GM21515 (cell line): ENCODE results near the gene GSDMA.
"Not testable (repeated sequence)": the region's sequence is repeated elsewhere in the genome, so short reads cannot be mapped to it uniquely, and the experiment has no call there.

Experiments
- ATAC-seq: cut with Tn5 transposase; IDR thresholded peaks from one replicate; pipeline ENCODE4 v1.9.1; 2021; ENCODE audit not compliant: unreplicated experiment

GSDMA gene

DNA sequence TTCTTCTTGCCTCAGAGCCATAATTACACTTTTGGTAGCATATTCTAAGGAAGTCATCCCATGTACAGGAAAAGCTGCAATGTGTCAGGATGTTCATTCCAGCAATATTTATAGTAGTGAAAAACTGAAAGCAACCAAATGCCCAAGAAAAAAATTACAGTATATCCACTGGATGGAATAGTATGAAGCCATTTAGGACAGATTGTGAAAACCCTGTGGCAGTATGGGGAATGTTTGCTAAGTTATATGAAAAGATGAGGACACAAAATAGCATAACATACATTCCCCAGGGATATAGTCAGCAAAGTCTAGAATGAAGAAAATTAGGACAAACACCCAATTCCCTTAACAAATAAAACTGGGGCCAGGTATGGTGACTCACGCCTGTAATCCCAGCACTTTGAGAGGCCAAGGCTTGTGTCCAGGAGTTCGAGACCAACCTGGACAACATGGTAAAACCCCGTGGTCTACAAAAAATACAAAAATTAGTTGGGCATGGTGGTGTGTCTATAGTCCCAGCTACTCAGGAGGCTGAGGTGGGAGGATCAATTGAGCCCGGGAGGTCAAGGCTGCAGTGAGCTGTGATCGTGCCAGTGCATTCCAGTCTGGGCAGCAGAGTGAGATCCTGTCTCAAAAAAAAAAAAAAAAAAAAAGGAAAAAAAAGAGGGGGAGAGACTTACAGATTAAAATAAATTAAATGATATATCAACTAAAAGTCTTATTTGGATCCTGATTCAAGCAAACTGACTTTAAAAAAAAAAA is 33.0 kb upstream of the GSDMA start:
- ATAC-seq = no peak

DNA sequence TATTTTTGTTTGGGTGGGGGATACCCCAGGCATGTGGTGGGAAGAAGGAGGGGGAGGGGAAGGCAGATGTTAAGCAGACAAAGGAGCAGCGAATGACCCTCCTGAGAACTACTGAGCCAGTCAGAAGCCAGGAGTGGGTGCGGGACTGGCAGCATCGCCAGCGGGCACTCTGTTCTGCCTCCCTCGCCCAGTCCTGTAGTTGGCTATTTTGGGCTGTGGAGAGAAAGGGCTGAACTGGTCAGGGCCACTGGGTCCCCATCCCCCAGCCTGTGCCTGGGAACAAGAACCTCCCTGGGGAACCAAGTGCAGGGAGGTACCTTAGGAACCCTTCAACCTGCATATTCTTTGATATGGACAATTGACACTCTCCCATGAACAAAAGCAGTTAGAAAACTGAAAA is 28.9 kb upstream of the GSDMA start:
- ATAC-seq = no peak

DNA sequence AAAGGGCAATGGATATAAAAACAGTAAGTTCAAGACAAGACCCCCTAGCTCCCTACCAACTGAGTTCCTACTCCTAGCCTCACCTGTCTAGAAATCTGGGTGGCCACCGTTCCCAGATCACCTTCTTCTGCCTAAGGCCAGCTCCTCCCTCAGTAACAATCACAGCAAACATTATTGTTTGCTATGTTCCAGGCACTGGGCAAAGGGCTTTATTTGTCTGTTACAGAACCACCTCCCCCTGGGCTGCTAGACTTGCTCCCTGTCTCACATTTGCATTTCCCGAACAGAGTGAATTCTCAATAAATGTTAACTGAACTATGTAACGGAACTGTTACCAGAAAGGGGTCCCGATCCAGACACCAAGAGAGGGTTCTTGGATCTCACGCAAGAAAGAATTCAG is 28.5 kb upstream of the GSDMA start:
- ATAC-seq = no peak

DNA sequence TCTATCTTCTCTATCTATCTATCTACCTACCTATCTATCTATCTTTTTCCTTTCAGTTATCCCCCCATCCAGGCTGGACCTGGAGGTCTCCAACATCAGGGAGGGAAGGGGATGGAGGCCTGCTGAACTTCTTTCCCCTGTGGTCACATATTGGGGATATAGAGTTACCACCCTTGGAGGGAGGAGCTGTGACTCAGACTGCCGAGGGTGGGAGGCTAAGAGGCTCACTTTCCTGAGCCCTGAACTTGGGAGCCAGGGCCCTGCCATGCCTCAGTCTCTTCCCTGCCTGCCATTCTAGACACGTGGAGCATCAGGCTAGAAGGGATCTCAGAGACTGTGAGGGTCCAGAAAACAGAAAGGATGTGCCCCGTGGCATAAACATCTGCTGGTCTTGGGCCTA is 26.9 kb upstream of the GSDMA start:
- no peak for ATAC-seq

DNA sequence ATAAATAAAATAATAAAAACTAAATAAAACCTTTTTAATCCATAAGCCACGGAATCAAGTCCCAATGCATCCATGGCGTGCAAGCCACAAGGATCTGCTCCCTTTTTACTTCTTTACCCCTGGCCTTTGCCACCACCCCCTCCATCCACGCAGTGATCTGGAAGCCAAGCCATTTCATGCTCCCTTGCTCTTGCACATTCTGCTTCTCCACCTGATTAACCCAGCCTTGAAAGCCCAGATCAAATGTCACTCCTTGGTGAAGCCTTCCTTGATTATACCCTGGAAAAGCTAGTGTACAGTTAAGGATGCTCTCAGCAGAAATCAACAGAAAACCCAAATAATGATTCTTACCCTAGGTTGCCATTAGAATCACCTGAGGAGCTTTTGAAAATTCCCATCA is 25.4 kb upstream of the GSDMA start:
- ATAC-seq = no peak

DNA sequence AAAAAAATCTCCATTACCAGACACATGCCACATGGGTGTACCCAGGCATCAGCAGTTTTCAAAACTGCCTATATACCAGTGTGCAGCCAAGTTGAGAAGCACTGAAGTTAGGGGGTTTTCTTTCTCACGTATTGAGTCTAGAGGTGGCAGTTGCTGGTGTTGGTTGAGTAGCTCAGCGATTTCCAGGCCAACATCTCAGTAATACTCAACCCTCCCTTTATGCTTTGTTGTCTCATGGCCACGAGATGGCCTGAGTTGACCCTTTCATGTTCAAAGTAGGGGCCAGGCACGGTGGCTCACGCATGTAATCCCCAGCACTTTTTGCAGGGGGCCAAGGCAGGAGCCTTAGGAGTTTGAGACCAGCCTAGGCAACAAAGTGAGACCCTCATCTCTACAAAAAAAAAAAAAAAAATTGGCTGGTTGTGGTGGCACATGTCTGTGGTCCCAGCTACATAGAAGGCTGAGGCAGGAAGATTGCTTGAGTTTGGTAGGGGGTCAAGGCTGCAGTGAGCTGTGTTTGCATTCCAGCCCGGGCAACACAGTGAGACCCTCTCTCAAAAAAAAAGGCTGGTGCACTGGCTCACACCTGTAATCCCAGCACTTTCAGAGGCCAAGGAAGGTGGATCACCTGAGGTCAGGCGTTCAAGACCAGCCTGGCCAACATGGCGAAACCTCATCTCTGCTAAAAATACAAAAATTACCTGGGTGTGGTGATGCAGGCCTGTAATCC is 24.5 kb upstream of the GSDMA start:
- no peak for ATAC-seq

DNA sequence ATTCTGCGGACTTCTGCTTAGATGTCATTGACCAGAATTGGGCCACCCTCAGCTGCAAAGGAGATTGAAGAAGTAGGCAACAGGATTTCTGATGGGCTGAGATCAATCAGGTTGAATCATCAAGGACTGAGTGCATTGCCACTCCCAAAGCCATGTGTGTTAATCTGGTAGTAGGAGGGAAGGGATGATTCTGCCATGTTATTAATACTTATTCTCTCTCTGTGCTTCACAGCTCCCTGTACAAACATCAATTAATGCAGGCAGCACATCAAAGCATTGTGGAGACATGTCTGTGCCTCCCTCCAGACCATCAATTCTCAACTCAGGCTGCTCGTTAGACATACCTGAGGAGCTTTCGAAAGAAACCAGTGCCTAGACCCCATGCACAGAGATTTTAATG is 23.7 kb upstream of the GSDMA start:
- no peak for ATAC-seq

DNA sequence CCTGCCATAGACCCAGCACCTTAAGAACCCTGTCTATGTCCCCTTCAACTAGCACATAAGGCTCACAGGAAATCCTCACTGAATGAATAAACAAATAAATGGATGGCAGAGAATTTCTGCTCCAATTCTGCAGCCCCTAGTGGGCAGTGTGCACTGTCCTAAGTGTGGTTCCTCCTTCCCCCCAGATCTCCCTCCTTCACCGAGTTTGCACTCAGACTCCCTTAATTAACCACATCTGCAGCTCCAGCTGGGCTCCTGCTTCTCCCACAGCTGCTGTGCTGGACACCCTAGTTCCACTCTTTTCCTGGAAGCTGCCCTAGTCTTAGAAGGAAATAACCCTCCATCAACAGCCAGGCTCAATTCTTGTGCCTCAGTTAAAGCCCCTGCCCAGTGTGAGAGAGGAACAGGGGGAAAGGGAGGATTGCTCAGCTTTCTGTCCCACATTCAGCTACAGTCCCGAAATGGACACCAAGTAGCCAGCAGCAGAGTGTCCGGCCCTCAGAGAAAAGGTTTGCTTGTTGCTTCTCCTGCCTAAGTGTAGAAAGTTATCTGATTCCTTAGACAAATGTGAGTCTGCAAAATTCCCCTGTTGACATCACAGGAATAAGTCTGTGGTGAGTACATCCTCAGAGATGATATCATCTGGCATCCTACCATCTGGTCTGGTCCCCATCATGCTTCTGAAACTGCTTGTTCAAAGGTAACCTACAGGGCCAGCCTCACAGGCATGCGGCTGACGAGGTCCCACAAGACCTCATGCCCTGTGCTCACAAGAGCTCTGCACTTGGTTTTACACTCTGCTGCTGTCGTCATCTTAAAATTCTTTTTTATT is 23.0 kb upstream of the GSDMA start:
- ATAC-seq = no peak

DNA sequence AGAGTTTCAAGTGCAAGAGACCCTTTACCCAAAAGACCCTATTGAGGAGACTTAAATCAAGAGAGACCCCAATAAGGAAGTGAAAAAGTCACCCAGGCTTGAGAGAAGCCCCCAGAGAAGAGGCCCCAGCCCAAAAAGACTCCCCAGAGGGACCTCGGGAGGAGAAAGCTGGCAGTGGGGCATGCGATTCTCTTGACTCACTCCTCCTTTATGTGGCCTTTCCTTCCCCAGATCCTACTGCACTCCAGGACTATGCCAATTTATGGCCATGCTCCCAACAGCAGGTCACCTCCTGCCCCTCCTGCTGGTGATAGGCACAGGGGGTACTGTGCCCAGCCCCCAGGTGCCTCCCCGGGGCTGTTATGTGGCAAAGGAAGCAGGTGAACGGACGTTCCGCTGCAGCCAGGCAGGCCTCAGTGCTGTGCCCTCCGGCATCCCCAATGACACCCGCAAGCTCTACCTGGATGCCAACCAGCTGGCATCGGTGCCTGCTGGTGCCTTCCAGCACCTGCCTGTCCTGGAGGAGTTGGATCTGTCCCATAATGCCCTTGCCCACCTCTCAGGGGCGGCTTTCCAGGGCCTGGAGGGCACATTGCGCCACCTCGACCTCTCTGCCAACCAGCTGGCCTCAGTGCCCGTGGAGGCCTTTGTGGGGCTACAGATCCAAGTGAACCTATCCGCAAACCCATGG is 19.0 kb upstream of the GSDMA start:
- no peak for ATAC-seq

DNA sequence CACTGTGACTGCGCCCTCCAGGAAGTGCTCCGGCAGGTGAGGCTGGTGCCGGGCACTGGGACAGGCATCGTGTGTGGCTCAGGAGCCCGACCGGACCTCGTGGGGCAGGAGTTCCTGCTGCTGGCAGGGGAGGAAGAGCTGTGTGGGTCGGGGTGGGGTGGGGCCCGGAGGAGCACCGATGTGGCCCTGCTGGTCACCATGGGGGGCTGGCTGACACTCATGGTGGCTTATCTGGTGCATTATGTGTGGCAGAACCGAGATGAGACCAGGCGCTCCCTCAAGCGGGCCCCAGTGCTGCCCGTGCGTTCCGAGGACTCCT is 18.5 kb upstream of the GSDMA start:
- ATAC-seq = no peak

DNA sequence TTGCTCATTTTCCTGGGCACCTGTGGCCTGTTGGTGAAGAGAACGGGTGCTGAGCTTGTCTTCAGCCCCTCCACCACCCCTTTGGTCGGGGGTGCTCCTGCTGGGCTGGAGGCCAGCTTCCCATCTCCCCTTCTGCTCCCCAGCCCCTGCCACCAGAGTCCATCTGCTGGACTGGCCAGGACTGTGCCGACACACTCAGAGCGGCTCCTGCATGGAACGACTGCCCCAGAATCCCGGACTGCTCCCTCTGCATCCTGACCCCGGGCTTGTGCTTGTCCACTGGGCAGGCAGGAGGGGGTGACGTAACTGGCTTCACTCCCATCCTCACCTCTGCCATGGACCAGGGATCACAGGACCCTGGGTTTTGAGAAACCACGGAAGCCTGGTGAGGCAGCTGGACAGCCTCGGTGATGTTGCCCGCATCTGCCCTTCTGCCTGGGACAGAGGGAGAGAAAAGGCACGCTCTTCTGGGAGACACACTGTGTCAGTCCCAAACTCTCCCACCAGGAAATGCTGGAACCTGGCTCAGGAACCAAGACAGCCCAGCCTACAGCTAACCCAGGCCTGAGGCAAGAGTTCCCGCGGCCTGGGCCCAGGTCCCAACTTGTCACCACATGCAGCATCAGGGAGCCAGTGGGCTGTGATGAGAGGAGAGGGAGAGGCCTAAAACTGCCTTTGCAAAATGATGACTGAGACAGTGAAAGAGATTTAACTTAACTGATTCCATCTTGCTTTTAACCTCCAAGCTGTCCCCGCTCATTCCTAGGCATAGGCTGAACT is 16.1 kb upstream of the GSDMA start:
- no peak for ATAC-seq

DNA sequence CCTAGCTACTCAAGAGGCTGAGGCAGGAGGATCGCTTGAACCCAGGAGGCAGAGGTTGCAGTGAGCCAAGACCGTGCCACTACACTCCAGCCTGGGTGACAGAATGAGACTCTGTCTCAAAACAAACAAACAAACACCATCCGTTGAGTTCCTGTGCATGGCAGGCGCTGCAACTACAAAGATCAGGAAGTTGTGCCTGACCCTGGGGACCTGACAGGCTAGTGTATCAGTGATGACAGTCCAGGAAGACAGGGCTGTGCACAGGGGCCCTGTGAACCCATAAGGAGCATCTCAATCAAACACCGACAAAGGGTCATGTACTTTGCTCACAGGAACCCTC is 14.3 kb upstream of the GSDMA start:
- not testable (repeated sequence) for ATAC-seq

DNA sequence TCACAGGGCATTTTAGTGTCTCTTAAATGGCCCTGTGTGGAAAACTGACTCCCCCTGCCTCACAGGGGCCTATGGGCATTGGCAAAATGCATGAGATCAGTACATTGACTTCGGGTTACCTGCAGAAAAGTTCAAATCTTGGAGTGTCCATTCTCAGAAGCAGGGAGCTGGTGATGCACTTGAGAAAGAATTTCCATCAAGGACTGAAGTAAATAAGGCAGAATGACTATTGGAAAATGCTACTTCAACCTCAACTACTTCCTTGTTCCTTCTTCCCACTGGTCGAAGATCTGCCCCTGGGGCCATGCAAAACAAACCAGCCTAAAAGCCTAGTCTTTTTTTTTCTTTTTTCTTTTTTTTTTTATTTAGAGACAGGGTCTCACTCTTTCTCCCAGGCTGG is 13.8 kb upstream of the GSDMA start:
- no peak for ATAC-seq

DNA sequence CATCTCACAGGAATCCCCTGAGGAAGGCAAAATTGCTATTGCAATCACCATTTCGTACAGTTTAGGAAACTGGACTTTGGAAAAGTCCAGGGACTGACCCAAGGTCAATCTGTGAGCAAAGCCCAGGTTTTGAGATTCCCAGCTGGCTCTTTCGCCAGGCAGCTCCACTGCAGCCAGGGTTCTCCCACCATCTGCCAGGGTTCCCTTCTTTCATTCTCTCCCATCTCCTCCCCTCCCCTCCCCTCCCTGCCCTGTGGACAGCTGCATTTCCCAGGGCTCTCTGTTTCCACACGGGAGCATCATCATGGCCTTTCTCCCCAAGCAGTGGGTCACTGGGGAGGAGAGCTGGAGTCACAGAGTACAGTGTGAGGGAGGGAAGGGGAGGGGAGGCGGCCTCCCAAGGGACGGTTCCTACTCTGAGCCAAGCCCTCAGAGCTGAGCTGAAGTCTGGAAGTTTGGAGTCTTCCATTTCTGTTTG is 11.9 kb upstream of the GSDMA start:
- ATAC-seq = no peak

DNA sequence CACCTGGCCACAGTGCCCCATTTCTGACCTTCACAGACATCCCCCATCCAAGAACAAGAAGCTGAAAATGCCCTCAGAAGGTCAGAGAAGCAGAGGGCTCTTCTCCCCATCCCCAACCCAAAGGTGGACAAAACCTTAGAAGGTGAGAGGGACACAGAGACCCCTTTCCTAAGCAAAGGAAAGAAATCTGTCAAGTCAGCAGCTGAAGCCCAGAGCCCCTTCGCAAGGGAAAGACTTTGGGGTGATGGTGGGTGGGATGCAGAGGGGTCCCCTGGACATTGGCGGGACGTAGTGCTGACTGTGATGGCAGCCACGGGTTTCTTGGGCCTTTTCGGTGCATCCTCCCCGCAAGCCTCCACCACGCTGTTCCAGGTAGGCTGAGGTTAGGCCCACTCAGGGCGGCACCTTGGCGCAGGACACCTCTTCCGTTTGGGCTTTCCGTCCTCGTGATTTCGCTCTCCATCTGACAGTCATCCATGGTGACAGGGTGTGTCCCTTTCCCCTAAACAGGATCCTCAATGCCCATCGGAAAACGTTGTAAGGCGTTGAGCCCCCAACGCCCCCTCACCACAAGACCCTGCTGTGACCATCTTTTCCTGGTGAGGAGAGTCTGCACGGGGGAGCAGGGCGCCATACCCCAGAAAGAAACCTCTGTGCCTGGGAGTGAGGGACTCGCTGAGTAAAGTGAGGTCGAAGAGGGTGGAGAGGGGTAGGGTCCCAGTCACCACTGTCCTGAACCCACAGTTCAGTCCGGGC is 10.7 kb upstream of the GSDMA start:
- no peak for ATAC-seq

DNA sequence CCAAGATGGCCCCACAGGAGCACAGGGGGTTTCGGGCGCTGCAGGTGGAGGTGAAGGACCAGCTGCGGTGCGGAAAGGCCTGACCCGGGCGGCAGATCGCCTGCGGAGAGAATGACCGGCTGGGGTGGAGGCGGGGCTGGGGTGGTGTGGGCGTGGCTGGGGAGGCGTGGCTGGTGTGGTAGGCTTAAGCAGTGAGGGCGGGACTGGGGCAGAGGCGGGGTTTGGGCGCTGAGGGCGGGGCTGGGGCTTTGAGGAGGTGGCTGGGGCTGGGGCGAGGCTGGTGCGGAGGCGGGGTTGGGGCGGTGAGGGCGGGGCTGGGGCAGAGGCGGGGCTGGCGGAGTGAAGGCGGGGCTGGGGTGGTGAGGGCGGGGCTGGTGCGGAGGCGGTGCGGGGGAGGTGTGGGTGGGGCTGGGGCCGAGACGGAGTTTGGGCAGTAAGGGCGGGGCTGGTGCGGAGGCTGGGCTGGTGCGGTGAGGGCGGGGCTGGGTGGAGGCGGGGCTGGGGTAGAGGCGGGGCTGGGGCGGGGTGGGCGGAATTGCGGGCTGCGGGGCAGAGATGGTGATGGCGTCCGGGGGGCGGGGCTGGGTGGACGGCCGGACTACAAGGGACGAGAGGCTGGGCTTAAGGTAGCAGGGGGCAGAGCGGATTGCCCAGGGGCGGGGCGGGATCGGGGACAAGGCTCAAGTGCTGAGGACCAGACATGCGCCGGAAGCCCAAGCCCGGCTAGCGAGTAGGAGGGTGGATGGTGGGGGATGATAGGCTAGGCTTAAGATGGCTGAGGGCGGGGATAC is 9.9 kb upstream of the GSDMA start:
- ATAC-seq = peak; percentile 69

DNA sequence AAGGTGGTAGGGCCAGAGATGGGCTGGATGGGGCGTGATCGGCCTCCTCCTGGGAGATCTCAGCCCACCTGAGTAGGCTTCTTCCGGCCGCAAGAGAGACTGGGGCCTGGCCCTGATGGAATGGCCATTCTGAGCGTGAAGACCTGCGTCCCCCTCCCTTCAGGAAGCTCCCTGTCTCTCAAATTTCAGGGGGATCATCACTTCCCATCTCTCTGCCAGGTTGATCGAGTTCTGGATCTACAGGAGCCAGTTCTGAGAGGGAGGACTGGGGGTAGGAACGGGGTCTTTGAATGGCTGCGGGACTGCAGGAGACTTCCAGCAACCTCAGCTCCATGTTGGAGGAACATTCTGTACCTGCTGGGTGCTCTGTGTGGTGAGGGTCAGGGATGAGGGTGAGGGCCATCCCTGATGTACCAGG is 9.3 kb upstream of the GSDMA start:
- ATAC-seq = no peak

DNA sequence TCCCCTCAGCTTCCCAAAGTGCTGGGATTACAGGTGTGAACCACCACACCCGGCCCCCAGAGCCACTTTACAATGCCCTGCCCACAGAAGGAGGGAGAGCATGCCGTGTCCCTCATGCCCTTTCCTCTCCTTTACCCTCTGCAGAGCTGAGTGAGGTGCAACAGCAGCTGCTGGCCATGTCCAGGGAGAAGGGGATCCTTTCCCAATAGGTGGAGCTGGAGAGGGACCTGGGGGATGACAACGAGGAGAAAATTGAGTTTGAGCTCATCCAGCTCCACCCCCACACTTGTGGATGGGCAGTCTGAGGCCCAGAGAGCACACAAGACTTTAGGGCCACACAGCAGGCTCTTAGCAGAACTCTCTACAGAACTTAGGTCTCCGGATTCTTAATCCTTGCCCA is 7.9 kb upstream of the GSDMA start:
- ATAC-seq = no peak

DNA sequence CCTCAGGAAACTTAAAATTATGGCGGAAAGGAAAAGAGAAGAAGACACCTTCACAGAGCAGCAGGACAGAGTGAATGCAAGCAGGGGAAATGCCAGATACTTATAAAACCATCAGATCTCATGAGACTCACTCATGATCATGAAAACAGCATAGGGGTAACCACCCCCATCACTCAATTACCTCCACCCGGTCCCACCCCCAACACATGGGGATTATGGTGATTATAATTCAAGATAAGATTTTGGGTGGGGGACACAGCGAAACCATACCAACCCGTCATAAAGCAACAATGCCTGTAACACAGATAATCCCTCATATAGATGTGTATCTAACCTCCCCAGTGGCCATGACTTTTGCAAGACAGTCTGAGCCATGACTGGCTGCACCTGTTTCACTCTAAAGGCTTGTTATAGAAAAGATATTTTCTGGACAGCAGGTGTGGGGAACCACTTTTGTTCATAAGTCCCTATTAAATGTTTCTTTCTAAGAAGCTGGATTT is 7.0 kb upstream of the GSDMA start:
- ATAC-seq = no peak
